Colonic mucosa (tissue), 4 donors: ENCODE results near the gene ACTG2. TPM values are rescaled to one million over a fixed set of nuclear protein-coding genes. Genes with fewer than 3 reads are reported as not detected.

ENCODE experiments used
- DNase-seq: peaks from one replicate; pipeline ENCODE4 v3.0.0-alpha.2; 2020
- H3K27ac ChIP-seq: fragments of 200-600 bp; one replicate; pipeline ENCODE4 v1.8.0; 2021
- H3K27me3 ChIP-seq: fragments of 200-600 bp; one replicate; pipeline ENCODE4 v1.8.0; 2021
- H3K36me3 ChIP-seq: fragments of 200-600 bp; one replicate; pipeline ENCODE4 v1.8.0; 2021
- H3K4me1 ChIP-seq: fragments of 200-600 bp; one replicate; pipeline ENCODE4 v1.8.0; 2021; ENCODE audit warnings: mild to moderate bottlenecking
- H3K4me3 ChIP-seq: fragments of 200-600 bp; one replicate; pipeline ENCODE4 v1.8.0; 2021
- H3K9ac ChIP-seq, 2 donors: one replicate each; pipeline ENCODE4 v1.7.0; 2013; ENCODE audit warnings: control low read depth in 2 of 2, low read depth in 2 of 2, low read length in 2 of 2
- H3K9me3 ChIP-seq: fragments of 200-600 bp; one replicate; pipeline ENCODE4 v1.8.0; 2021
- intact Hi-C: fragments of 100-400 bp; cut with DNase I; formaldehyde crosslinking; loops from one replicate; pipeline ENCODE4 v1.14.1; 2022
- total RNA-seq, 2 donors: library from RNA; stranded (reverse); fragmentation: NEBNext Ultra II Directional in 1 of 2; extraction: Animal tissue kit (Norgen Biotek cat#: 25700) in 1 of 2; gene quantifications; one replicate each; pipeline ENCODE4 v1.2.1, GENCODE V29; 2021
- TF ChIP-seq, protein P1 (sequence below): fragments of 200-600 bp; IDR thresholded peaks from one replicate; pipeline ENCODE4 v1.8.0; 2022; ENCODE audit warnings: antibody characterized with exemption, mild to moderate bottlenecking
- donor health status: healthy.
- donor health status: DM: no; HTN: no; CAD: no.
- donor health status: DM: no; HTN: no; CAD: no.

The ACTG2 gene
- total RNA-seq: 1,000 to 10,000 TPM in 1 of 2 donors, 10 to 100 TPM in 1; 25.4 to 1,198 TPM

DNA sequence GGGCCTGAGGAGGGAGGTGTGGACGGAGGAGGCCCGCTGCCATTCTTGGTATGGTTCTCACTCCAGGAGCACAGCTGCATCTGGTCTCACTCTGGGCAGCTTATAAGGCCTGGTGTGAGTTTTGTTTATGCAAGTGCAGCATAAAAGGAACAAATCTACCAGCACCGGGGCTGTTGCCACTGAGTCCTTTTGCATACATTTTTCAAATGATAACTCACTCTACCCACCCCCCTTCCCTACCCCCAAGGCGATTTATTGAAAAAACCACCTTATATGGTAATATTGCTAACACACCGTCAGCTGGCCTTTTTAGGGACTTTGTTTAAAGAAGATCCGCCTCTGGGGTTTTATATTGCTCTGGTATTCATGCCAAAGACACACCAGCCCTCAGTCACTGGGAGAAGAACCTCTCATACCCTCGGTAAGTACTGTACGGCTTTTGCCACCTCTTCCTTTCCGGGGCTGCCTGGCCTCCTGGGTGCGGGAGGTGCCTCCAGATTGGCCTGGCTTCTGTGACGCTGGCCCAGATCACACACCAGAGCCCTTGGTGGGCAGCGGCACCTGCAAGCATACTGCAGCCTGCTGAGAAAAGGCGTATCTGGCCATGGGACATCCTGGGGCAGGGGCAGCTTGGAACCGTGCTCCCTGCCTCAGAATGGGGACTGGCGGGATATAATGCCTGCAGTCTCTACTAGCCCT, at the start of gene ACTG2:
ACTG2 (plus strand) TSS at position 378 of the 699 bp plus-strand sequence. CDS start 8,304 bp downstream, outside the sequence.
- TF ChIP-seq, protein P1, sequence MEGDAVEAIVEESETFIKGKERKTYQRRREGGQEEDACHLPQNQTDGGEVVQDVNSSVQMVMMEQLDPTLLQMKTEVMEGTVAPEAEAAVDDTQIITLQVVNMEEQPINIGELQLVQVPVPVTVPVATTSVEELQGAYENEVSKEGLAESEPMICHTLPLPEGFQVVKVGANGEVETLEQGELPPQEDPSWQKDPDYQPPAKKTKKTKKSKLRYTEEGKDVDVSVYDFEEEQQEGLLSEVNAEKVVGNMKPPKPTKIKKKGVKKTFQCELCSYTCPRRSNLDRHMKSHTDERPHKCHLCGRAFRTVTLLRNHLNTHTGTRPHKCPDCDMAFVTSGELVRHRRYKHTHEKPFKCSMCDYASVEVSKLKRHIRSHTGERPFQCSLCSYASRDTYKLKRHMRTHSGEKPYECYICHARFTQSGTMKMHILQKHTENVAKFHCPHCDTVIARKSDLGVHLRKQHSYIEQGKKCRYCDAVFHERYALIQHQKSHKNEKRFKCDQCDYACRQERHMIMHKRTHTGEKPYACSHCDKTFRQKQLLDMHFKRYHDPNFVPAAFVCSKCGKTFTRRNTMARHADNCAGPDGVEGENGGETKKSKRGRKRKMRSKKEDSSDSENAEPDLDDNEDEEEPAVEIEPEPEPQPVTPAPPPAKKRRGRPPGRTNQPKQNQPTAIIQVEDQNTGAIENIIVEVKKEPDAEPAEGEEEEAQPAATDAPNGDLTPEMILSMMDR: no peak
- peak within 1 kb of the TSS; percentile 28 for H3K4me3 ChIP-seq
- no peaks in the 10 kb centered on the region for H3K4me1 ChIP-seq
- no peaks in the 10 kb centered on the region for H3K9me3 ChIP-seq
- H3K27ac ChIP-seq: peak within 1 kb of the TSS; percentile 60
- DNase-seq: no peak
- intact Hi-C loops: no loop called here
- no peaks in the 10 kb centered on the region for H3K36me3 ChIP-seq
- no peaks in the 10 kb centered on the region for H3K27me3 ChIP-seq
- H3K9ac ChIP-seq: peak within 1 kb of the TSS; percentile 47 to 61

DNA sequence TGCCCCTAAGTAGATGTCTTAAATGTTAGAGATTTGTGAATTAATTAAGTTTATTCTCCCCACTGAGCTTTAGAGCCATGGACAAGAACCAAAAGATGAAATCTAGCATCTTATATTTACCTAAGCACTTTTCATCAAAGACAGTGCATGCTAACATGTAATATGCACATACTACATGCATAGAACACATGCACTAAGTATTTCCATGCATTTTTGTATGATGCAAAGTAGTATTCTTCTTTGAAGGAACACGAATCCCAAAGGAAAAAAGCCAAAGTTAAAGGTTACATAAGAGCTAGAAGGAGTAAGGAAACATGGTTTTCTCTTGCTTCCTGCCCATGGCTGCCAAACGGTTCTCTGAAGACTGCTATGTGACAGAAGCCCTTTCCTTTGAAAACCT, 48.7 kb upstream of the ACTG2 start:
- no peaks in the 10 kb centered on the region for H3K9me3 ChIP-seq
- DNase-seq: no peak
- intact Hi-C loops: no loop called here
- no peaks in the 10 kb centered on the region for H3K4me1 ChIP-seq
- H3K27ac ChIP-seq: no peak overlapping the region
- no peak overlapping the region for H3K9ac ChIP-seq
- TF ChIP-seq, protein P1: no peak
- no peak overlapping the region for H3K4me3 ChIP-seq
- no peaks in the 10 kb centered on the region for H3K27me3 ChIP-seq
- no peaks in the 10 kb centered on the region for H3K36me3 ChIP-seq

DNA sequence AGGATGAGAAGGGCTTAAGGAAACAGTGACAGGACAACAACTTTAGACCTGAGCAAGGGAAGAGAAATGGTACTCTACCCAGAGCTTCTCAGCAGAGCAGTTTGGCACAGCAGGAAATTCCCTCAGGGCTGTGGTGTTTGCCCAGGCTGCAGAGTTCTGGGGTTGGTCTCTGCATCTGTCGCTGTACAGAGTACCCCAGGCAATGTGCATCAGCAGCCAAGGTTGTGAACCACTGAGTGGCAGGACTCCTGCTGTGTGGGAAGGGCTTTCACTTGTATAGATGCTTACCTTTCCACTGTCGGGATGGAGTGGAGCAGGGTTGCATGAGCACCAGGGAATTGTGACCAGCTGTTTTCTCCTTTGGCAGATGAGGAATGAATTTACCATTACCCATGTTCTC, 42.8 kb upstream of the ACTG2 start:
- H3K4me1 ChIP-seq: no peaks in the 10 kb centered on the region
- peaks cover 11% of the 10 kb centered on the region for H3K36me3 ChIP-seq
- no peak overlapping the region for H3K9ac ChIP-seq
- DNase-seq: no peak
- TF ChIP-seq, protein P1: no peak
- no peak overlapping the region for H3K27ac ChIP-seq
- no peaks in the 10 kb centered on the region for H3K27me3 ChIP-seq
- intact Hi-C loops: no loop called here
- H3K9me3 ChIP-seq: no peaks in the 10 kb centered on the region
- no peak overlapping the region for H3K4me3 ChIP-seq

DNA sequence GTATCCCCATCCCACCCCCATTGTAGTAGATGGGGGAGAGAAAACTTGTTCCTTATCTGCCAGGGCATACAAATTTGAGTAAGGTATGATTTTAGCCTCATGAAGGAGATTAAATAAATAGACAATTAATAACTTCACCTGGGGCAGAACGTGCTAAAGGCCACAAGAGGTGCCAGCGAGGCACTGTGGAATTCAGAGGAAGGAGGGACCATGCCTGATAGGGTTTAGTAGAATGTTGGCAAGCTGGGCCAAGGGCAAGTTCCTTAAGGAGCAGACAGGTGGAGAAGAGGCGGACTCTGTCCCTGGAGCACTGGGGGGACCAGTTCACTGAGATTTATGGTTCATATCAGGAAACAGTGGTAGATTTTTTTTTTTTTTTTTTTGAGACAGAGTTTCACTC, 41.5 kb upstream of the ACTG2 start:
- peaks cover 15% of the 10 kb centered on the region for H3K36me3 ChIP-seq
- DNase-seq: peak; percentile 45
- H3K27ac ChIP-seq: no peak overlapping the region
- no peak overlapping the region for H3K4me3 ChIP-seq
- no peak overlapping the region for H3K9ac ChIP-seq
- TF ChIP-seq, protein P1: no peak
- H3K4me1 ChIP-seq: no peaks in the 10 kb centered on the region
- no peaks in the 10 kb centered on the region for H3K9me3 ChIP-seq
- intact Hi-C loops: no loop called here
- no peaks in the 10 kb centered on the region for H3K27me3 ChIP-seq

DNA sequence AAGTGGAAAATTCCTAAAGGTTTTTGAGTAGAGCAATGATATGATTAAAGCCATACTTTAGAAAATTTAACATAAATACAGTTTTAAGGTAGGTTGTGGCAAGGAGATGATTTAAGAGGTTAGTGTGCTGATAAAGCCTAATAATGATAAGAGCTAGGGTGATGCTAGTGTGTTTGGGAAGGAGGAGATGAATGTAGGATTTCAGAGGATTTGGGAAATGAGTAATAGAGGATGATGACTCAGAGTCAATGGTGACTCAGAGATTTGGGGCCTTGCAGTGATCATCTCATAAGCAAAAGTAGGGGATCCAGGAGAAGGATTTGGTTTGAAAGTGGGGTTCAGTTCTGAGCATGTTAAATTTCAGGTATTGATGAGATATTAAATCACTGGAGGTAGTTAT, 40.8 kb upstream of the ACTG2 start:
- intact Hi-C loops: no loop called here
- Histone ChIP-seq H3K9ac (no peak overlapping the region), H3K36me3 (peaks cover 15% of the 10 kb centered on the region), H3K9me3 (no peaks in the 10 kb centered on the region), H3K4me1 (no peaks in the 10 kb centered on the region), H3K4me3 (no peak overlapping the region), H3K27me3 (no peaks in the 10 kb centered on the region), H3K27ac (no peak overlapping the region)
- TF ChIP-seq, protein P1: no peak
- no peak for DNase-seq
